Lower lobe of right lung (tissue), 2 donors: ENCODE measurements around the gene TGFBI. TPM values are rescaled to one million over a fixed set of nuclear protein-coding genes. Genes with fewer than 3 reads are reported as not detected.

Experiments
- ATAC-seq, 2 donors: fragments of 200-7000 bp; cut with Tn5 transposase; one replicate each; pipeline ENCODE4 v1.9.1; 2020 to 2022; ENCODE audit warnings: mild to moderate bottlenecking in 2 of 2, moderate library complexity in 2 of 2
- DNase-seq: peaks from one replicate; pipeline ENCODE4 v3.0.0-alpha.2; 2020
- H3K27ac ChIP-seq: fragments of 200-600 bp; one replicate; pipeline ENCODE4 v1.8.0; 2022
- H3K27me3 ChIP-seq: fragments of 200-600 bp; one replicate; pipeline ENCODE4 v1.8.0; 2022; ENCODE audit warnings: low read depth
- H3K36me3 ChIP-seq: fragments of 200-600 bp; one replicate; pipeline ENCODE4 v1.8.0; 2022; ENCODE audit warnings: mild to moderate bottlenecking
- H3K4me1 ChIP-seq: fragments of 200-600 bp; one replicate; pipeline ENCODE4 v1.8.0; 2022
- H3K4me3 ChIP-seq: fragments of 200-600 bp; one replicate; pipeline ENCODE4 v1.8.0; 2022; ENCODE audit warnings: mild to moderate bottlenecking
- H3K9me3 ChIP-seq: fragments of 200-600 bp; one replicate; pipeline ENCODE4 v1.8.0; 2022
- intact Hi-C: fragments of 100-400 bp; cut with DNase I; formaldehyde crosslinking; loops from one replicate; pipeline ENCODE4 v1.11.0; 2022
- total RNA-seq: library from RNA; stranded (reverse); fragmentation: NEBNext Ultra II Directional; extraction: Animal tissue kit (Norgen Biotek cat#: 25700); gene quantifications from one replicate; pipeline ENCODE4 v1.2.1, GENCODE V29; 2021
- TF ChIP-seq, protein P1 (sequence below): fragments of 200-600 bp; IDR thresholded peaks from one replicate; pipeline ENCODE4 v1.8.0; 2022; ENCODE audit warnings: antibody characterized with exemption, mild to moderate bottlenecking
- donor health status: DM: no; HTN: yes; CAD: no; lungs with severe emphysema.

The TGFBI gene
- total RNA-seq, 1 donor from 2014 or later = 140 TPM

DNA sequence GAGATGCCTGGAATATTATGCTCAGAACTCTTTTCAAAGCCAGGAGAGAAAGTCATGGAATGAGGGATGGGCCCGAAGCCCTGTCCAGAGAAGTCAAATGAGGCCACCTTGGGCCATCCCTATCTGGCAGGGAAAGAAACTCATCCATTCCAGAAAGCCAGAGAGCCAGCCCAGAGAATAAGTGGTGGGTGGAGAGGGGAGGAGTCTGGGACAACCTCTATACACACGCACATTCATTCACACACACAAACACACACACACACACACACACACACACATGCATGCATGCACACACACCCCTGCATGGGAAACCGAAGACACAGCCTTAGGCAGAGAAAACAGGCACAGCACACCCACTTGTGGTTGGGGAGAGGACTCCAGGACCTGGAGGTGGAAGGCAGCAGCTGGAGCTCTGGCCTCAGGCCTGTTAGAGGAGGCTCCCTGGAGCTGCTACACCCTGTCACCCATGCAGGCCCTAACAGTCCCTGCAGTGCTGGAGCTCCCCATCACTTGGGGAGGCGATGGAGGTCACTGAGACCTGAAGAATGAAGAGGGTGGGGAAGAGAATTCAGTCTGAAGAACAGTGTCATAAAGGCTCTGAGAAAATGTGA is 38.0 kb downstream of the TGFBI start:
- ATAC-seq (peak; percentile 42 to 58), DNase-seq (no peak)
- Histone ChIP-seq H3K4me3 (no peak overlapping the region), H3K4me1 (peaks cover 19% of the 10 kb centered on the region), H3K27ac (no peak overlapping the region), H3K9me3 (no peaks in the 10 kb centered on the region), H3K36me3 (peaks cover 12% of the 10 kb centered on the region), H3K27me3 (no peaks in the 10 kb centered on the region)
- TF ChIP-seq, protein P1, sequence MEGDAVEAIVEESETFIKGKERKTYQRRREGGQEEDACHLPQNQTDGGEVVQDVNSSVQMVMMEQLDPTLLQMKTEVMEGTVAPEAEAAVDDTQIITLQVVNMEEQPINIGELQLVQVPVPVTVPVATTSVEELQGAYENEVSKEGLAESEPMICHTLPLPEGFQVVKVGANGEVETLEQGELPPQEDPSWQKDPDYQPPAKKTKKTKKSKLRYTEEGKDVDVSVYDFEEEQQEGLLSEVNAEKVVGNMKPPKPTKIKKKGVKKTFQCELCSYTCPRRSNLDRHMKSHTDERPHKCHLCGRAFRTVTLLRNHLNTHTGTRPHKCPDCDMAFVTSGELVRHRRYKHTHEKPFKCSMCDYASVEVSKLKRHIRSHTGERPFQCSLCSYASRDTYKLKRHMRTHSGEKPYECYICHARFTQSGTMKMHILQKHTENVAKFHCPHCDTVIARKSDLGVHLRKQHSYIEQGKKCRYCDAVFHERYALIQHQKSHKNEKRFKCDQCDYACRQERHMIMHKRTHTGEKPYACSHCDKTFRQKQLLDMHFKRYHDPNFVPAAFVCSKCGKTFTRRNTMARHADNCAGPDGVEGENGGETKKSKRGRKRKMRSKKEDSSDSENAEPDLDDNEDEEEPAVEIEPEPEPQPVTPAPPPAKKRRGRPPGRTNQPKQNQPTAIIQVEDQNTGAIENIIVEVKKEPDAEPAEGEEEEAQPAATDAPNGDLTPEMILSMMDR = no peak
- intact Hi-C loops = no loop called here

DNA sequence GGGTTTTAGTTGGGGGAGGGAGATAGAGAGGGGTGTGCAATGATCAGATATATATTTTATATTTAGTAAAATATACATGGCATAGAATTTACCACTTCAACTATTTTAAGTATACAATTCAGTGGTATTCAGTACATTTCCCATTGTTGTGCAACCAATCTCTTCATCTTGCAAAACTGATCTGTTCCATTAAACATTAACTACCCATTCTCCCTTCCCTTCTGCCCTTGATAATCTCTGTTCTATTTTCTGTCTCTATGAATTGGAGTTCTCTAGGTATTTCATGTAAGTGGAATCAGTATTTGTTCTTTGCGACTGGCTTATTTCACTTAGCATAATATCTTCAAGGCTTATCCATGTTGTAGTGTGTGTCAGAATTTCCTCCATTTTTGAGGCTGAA is 38.6 kb downstream of the TGFBI start:
- intact Hi-C loops = no loop called here
- H3K36me3 ChIP-seq = peaks cover 7% of the 10 kb centered on the region
- TF ChIP-seq, protein P1 = no peak
- no peak for DNase-seq
- no peak overlapping the region for H3K27ac ChIP-seq
- no peaks in the 10 kb centered on the region for H3K27me3 ChIP-seq
- no peaks in the 10 kb centered on the region for H3K9me3 ChIP-seq
- no peak overlapping the region for H3K4me3 ChIP-seq
- H3K4me1 ChIP-seq = peaks cover 19% of the 10 kb centered on the region
- ATAC-seq = no peak

DNA sequence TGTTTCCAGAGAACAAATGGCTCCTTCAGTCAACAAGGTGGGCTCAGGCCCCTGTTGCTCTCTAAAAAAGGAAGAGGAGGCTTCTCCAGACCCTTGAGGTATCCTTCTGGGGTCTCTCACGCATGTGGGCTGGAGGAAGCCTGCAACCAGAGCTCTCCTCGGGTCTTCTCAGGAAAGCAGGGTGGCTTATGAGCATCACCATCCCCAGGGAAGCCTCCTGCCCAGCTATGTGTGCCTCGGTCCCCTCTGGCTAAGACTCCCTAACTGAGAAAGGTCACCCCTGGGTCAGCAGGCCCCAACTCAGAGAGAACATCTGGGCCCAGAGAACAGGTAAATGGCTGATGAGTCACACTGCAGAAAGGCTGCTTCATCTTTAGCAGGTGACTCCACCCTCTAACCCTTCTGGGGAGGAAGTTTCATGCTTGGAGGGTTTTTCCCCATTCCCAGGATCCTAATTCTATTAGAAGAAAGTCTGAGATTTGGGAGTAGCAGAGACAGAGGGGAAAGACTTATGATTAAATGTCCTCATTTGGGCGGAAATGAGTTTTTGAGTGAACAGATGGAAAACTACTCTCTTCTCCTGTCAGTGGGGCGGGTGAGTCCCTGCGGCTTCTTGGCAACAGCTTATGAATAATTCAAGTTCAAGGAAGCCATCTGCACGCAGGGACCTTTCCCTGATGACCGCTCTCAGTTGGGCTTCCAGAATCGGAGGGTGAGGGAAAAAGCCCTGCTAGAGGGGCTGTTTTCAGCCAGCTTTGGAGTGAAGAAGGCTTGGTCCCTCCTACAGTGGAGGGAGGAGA is 41.9 kb downstream of the TGFBI start:
- no peak overlapping the region for H3K4me3 ChIP-seq
- no peak overlapping the region for H3K27ac ChIP-seq
- H3K4me1 ChIP-seq = peaks cover 16% of the 10 kb centered on the region
- no peaks in the 10 kb centered on the region for H3K9me3 ChIP-seq
- TF ChIP-seq, protein P1 = no peak
- H3K36me3 ChIP-seq = no peaks in the 10 kb centered on the region
- ATAC-seq = peak in 1 of 2 donors; percentile 22
- intact Hi-C loops = no loop called here
- no peaks in the 10 kb centered on the region for H3K27me3 ChIP-seq
- no peak for DNase-seq

DNA sequence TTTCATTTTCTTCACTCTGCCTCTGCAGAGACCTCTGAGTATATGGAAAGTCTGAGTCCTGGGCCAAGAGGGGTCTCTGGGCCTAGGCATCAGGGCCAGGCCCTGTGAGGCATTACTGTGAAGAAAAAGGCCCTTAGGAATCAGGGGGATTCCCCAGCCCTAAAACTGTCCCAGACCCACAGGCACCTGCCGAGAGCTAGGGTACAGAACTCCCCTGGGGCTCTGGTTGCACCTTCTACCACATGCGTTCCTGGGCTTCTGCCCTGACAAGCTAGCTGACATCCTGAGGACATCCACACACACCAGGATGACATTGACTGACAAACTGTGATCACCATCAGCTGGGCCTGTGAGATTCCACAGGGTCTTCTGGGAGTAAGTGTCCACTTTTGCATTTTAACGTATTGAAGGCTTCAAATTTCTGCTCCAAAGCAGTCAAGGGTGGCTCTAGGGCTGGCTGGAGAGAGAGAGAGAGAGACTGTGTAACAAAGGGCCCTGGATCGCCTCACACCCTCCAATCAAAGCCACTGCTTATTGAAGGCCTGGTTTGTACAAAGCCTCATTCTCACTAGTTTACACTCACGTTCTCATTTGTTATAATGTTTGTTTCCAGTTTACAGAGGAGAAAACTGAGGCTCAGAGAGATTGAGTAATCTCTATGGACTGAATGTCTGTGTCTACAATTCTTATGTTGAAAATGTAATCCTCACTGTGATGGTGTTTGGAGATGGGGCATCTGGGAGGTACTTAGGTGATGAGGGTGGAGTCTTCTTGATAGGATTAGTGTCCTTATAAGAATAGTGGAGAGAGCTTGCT is 45.1 kb downstream of the TGFBI start:
- no peak overlapping the region for H3K4me3 ChIP-seq
- ATAC-seq (no peak), DNase-seq (no peak)
- H3K27ac ChIP-seq = no peak overlapping the region
- no peaks in the 10 kb centered on the region for H3K36me3 ChIP-seq
- TF ChIP-seq, protein P1 = no peak
- H3K9me3 ChIP-seq = no peaks in the 10 kb centered on the region
- no peaks in the 10 kb centered on the region for H3K4me1 ChIP-seq
- intact Hi-C loops = no loop called here
- no peaks in the 10 kb centered on the region for H3K27me3 ChIP-seq

DNA sequence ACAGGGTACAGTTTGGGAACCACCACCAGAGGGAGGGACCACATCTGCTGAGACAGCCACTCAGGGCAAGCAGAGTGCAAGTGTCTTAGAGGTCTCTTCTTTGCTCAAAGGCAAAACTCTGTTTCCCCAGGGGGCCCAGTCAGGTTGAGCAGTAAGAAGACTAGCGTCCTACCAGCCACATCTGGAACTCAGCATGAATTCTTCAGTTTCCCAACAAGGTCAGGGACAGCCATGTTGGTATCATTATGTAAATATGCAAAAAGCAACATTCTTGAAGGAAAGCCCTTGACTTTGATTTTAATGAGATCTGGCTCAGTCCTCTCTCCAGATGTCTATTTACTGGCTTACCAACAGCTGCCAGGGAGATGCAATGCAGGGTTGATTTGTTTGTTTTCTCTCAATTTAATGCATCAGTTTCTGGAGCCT is 46.7 kb downstream of the TGFBI start:
- intact Hi-C loops = no loop called here
- ATAC-seq (no peak), DNase-seq (no peak)
- no peaks in the 10 kb centered on the region for H3K36me3 ChIP-seq
- H3K9me3 ChIP-seq = no peaks in the 10 kb centered on the region
- H3K4me3 ChIP-seq = no peak overlapping the region
- TF ChIP-seq, protein P1 = no peak
- H3K27me3 ChIP-seq = no peaks in the 10 kb centered on the region
- H3K4me1 ChIP-seq = peaks cover 9% of the 10 kb centered on the region
- no peak overlapping the region for H3K27ac ChIP-seq
